Measurements from ENCODE around the gene RETREG2. TPM values are rescaled to one million over a fixed set of nuclear protein-coding genes. Genes with fewer than 3 reads are reported as not detected.

RETREG2 gene
- total RNA-seq, 1 donor from 2014 or later = 43.7 TPM

DNA sequence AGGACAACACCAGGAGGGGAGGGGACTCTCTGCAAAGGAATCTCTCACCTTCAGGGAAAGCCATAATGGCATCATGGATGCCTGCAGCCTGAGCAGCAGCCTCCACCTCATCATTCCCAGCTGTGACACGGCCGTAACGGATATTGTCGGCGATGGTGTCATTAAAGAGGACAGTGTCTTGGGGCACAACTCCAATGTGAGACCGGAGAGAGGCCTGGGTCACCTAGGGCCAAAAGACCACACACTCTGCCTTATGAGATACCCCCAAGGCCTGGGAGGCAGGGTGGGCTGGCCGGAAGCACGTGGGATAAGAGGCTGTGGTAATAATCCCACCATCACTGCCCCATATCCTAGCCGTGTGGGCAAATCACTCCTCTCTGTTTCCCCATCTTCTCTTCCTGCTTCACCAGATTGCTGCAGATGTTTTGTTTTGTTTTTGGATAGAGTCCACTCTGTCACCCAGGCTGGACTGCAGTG is 32.8 kb downstream of the RETREG2 start:
- H3K36me3 ChIP-seq = peaks cover 0 to 50% of the 10 kb centered on the region in 2 donors
- no peak overlapping the region for H3K27ac ChIP-seq
- intact Hi-C loops (cut with DNase I) = no loop called here
- DNase-seq (ENCODE audit: extremely low spot score in 2 of 2) = peak in 1 of 2 donors; percentile 72
- H3K27me3 ChIP-seq = no peaks in the 10 kb centered on the region
- H3K4me1 ChIP-seq = peaks cover 24% of the 10 kb centered on the region
- TF ChIP-seq, protein P1, sequence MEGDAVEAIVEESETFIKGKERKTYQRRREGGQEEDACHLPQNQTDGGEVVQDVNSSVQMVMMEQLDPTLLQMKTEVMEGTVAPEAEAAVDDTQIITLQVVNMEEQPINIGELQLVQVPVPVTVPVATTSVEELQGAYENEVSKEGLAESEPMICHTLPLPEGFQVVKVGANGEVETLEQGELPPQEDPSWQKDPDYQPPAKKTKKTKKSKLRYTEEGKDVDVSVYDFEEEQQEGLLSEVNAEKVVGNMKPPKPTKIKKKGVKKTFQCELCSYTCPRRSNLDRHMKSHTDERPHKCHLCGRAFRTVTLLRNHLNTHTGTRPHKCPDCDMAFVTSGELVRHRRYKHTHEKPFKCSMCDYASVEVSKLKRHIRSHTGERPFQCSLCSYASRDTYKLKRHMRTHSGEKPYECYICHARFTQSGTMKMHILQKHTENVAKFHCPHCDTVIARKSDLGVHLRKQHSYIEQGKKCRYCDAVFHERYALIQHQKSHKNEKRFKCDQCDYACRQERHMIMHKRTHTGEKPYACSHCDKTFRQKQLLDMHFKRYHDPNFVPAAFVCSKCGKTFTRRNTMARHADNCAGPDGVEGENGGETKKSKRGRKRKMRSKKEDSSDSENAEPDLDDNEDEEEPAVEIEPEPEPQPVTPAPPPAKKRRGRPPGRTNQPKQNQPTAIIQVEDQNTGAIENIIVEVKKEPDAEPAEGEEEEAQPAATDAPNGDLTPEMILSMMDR (IDR thresholded peaks at IDR 0.05) = no peak
- TF ChIP-seq POLR2A (IDR thresholded peaks at IDR 0.05) (no peak), POLR2AphosphoS5 (IDR thresholded peaks at IDR 0.05; ENCODE audit: insufficient read depth in 1 of 2, low read depth in 1 of 2) (no peak)
- no peak overlapping the region for H3K4me3 ChIP-seq
- no peaks in the 10 kb centered on the region for H3K9me3 ChIP-seq

DNA sequence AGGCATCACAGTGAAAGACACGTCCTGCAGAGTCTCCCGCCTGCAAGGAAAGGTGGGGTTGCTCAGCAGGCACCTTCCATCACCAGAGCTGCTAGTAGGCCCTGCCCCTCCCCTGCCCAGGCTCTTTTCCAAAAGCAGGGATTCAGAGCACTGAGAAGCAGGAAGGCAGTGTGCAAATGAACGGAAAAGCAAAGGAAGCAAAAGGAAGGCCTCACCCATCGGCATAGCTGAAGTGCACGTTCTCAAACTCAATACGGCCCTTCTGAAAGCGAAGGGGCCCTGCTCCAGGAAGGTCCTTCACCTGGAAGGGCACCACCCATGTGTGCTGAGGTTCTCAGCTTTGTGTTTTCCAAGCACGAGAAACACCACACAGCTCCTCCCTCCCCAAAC is 34.9 kb downstream of the RETREG2 start:
- TF ChIP-seq POLR2AphosphoS5 (IDR thresholded peaks at IDR 0.05; ENCODE audit: insufficient read depth in 1 of 2, low read depth in 1 of 2) = no peak
- TF ChIP-seq POLR2A (IDR thresholded peaks at IDR 0.05) = no peak
- TF ChIP-seq, protein P1 (IDR thresholded peaks at IDR 0.05) = no peak
- Histone ChIP-seq H3K4me1 (peaks cover 31% of the 10 kb centered on the region), H3K9me3 (no peaks in the 10 kb centered on the region), H3K27ac (no peak overlapping the region), H3K36me3 (peaks cover 0 to 54% of the 10 kb centered on the region in 2 donors), H3K27me3 (no peaks in the 10 kb centered on the region), H3K4me3 (no peak overlapping the region)
- DNase-seq (ENCODE audit: extremely low spot score in 2 of 2) = peak in 1 of 2 donors; percentile 72
- intact Hi-C loops (cut with DNase I) = no loop called here

DNA sequence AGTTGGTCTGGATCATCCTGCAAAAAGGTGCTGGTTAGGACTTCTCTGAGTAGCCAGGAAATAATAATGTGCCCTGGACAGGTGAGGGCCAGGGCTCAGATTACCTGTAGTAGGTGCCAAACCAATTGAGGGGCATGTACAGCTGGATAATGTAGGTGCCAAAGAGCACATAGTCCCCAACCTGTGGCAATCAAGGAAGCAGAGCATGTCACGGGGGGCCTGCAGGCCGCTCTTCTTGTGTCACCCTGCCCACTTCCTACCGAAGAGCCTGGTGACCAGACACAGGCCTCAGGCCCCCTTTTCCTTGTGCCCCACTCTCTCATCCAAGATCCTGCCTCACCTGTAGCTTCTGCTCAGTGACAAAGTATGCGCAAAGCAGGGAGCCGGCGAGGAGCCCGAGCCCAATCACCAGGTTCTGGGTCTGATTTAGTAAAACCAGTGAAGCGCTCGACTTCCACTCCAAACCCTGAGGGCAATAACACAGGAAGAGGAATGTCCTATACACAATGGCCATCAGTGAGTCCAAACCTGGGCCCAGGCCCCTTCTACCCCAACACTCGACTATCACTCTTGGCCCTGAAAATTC is 35.5 kb downstream of the RETREG2 start:
- TF ChIP-seq POLR2AphosphoS5 (IDR thresholded peaks at IDR 0.05; ENCODE audit: insufficient read depth in 1 of 2, low read depth in 1 of 2) = no peak
- TF ChIP-seq, protein P1 (IDR thresholded peaks at IDR 0.05) = no peak
- TF ChIP-seq POLR2A (IDR thresholded peaks at IDR 0.05) = no peak
- Histone ChIP-seq H3K4me3 (no peak overlapping the region), H3K27ac (no peak overlapping the region), H3K36me3 (peaks cover 0 to 54% of the 10 kb centered on the region in 2 donors), H3K27me3 (no peaks in the 10 kb centered on the region), H3K9me3 (no peaks in the 10 kb centered on the region), H3K4me1 (peaks cover 28% of the 10 kb centered on the region)
- DNase-seq (ENCODE audit: extremely low spot score in 2 of 2) = no peak
- intact Hi-C loops (cut with DNase I) = no loop called here

DNA sequence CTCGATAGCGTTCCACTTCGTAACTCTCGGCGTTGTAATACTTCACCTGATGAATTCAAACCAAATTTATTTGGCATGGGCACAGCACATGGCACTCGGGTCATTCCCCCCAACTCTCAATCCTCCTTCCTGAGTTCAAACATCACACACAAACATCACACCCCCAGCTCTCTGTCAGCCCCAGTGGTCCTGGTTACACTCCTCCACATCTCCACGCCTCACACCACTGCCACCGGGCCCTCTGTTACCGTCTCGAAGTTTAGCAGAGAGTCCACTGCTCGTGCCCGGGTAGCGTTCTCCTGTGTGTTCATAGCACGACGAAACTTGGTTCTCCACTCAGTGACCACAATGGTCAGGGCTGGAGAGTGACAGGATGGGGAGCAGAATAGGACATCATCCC is 36.1 kb downstream of the RETREG2 start:
- no peaks in the 10 kb centered on the region for H3K27me3 ChIP-seq
- no peak for DNase-seq (ENCODE audit: extremely low spot score in 2 of 2)
- peaks cover 0 to 50% of the 10 kb centered on the region in 2 donors for H3K36me3 ChIP-seq
- H3K4me3 ChIP-seq = no peak overlapping the region
- peaks cover 30% of the 10 kb centered on the region for H3K4me1 ChIP-seq
- TF ChIP-seq, protein P1 (IDR thresholded peaks at IDR 0.05) = no peak
- TF ChIP-seq POLR2AphosphoS5 (IDR thresholded peaks at IDR 0.05; ENCODE audit: insufficient read depth in 1 of 2, low read depth in 1 of 2) (no peak), POLR2A (IDR thresholded peaks at IDR 0.05) (no peak)
- no peak overlapping the region for H3K27ac ChIP-seq
- intact Hi-C loops (cut with DNase I) = no loop called here
- H3K9me3 ChIP-seq = no peaks in the 10 kb centered on the region

DNA sequence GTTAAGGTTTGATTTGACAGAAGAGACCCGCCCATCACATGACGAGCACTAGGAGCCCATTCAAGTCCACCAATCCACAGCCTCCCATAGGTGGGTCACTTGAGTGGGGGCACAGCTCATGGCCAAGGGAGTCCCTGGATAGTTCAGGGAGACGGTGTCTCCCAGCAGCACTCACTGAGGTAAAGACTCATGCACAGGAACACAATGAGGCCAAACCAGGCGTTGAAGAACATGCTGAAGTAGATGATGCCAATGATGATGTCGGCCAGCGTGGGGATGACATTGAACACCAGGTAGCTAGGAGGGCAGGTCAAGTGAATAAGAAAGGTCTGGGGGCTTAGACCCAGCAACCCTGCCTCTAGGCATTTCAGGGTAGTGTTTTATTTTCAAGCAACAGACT is 36.7 kb downstream of the RETREG2 start:
- H3K9me3 ChIP-seq = no peaks in the 10 kb centered on the region
- intact Hi-C loops (cut with DNase I) = no loop called here
- no peak overlapping the region for H3K4me3 ChIP-seq
- H3K4me1 ChIP-seq = peaks cover 36% of the 10 kb centered on the region
- TF ChIP-seq, protein P1 (IDR thresholded peaks at IDR 0.05) = no peak
- TF ChIP-seq POLR2AphosphoS5 (IDR thresholded peaks at IDR 0.05; ENCODE audit: insufficient read depth in 1 of 2, low read depth in 1 of 2) (no peak), POLR2A (IDR thresholded peaks at IDR 0.05) (no peak)
- no peaks in the 10 kb centered on the region for H3K27me3 ChIP-seq
- H3K27ac ChIP-seq = no peak overlapping the region
- H3K36me3 ChIP-seq = peaks cover 0 to 47% of the 10 kb centered on the region in 2 donors
- no peak for DNase-seq (ENCODE audit: extremely low spot score in 2 of 2)
